ENCODE results near the gene CYP46A1.

The CYP46A1 gene

GRCh38 chr14:99774556-99775307, 90.6 kb downstream of the CYP46A1 start:
- in situ Hi-C loops (cut with MboI; ENCODE audit: low sequenced_read_pairs): no loop called here

DNA sequence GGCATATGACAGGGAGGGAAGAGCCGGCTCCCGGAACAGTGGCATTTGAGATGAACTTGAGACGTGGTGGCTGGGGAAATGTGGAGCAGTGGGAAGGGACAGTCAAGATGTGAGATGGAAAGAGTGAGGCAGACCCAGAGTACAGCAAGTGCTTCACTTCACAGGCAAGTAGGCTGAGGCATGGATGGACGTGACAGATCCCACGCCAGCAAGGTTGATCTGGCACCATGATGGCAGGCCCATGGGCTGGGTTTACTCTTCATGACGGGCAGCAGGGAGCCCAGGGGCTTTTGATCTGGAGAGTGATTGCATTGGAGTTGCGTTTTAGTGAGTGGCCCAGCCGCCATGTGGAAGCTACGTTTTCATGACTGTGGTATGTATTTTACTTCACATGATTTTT, 91.3 kb downstream of the CYP46A1 start:
- in situ Hi-C loops (cut with MboI; ENCODE audit: low sequenced_read_pairs): no loop called here
